ENCODE results near the gene EPS8L3. TPM values are rescaled to one million over a fixed set of nuclear protein-coding genes. Genes with fewer than 3 reads are reported as not detected.
A peak's percentile ranks its signal among the peaks of the same experiment; 100 is the strongest.

EPS8L3 gene
- total and polyA plus RNA-seq, 2 experiments from 2014 or later: not detected

GRCh38 chr1:109794319-109795132, 30.8 kb upstream of the EPS8L3 start:
- WGBS, 2 experiments (ENCODE audit: low coverage in 1 of 2, low lambda C conversion rate in 2 of 2, missing lambda C conversion rate in 2 of 2): 83 to 84% methylated on average over 19 of the region's 19 CpGs
- Histone ChIP-seq H3K4me3 (no peak overlapping the region), H3K36me3 (ENCODE audit: low read depth) (no peaks in the 10 kb centered on the region), H2AFZ (no peak overlapping the region), H3K27ac (peak overlapping the region; percentile 51), H3K9ac (no peak overlapping the region), H3K9me3 (ENCODE audit: low read depth) (no peaks in the 10 kb centered on the region), H3K4me2 (ENCODE audit: unreplicated experiment) (peak overlapping the region; percentile 13), H3K79me2 (ENCODE audit: insufficient read depth) (no peaks in the 10 kb centered on the region), H3K27me3 (replicated peaks; ENCODE audit: insufficient read depth) (no peaks in the 10 kb centered on the region), H4K20me1 (ENCODE audit: insufficient read depth) (no peaks in the 10 kb centered on the region), H3K9me2 (ENCODE audit: insufficient read depth) (no peaks in the 10 kb centered on the region), H3F3A (ENCODE audit: insufficient read depth) (peaks cover 13% of the 10 kb centered on the region; the same call in 1 of the 2 replicates), H3K4me1 (ENCODE audit: insufficient read depth) (peaks cover 40% of the 10 kb centered on the region)
- TF ChIP-seq EZH2phosphoT487 (IDR thresholded peaks at IDR 0.05; ENCODE audit: insufficient read depth, low read depth) (no peak), EZH2 (IDR thresholded peaks at IDR 0.05; ENCODE audit: insufficient read depth, poor library complexity, severe bottlenecking) (no peak)
- in situ Hi-C loops (cut with MboI): no loop called here
- DNase-seq: peak; percentile 58

- peaks cover 13% of the 10 kb centered on the region; the same call in 1 of the 2 replicates for H3F3A ChIP-seq (ENCODE audit: insufficient read depth)
- H4K20me1 ChIP-seq (ENCODE audit: insufficient read depth): no peaks in the 10 kb centered on the region
- no peaks in the 10 kb centered on the region for H3K36me3 ChIP-seq (ENCODE audit: low read depth)
- peak; percentile 96 for DNase-seq
- H3K9ac ChIP-seq: peak overlapping the region; percentile 53
- peaks cover 40% of the 10 kb centered on the region for H3K4me1 ChIP-seq (ENCODE audit: insufficient read depth)
- in situ Hi-C loops (cut with MboI): no loop called here
- H3K79me2 ChIP-seq (ENCODE audit: insufficient read depth): no peaks in the 10 kb centered on the region
- TF ChIP-seq EZH2phosphoT487 (IDR thresholded peaks at IDR 0.05; ENCODE audit: insufficient read depth, low read depth) (no peak), EZH2 (IDR thresholded peaks at IDR 0.05; ENCODE audit: insufficient read depth, poor library complexity, severe bottlenecking) (no peak)
- H3K27me3 ChIP-seq (replicated peaks; ENCODE audit: insufficient read depth): no peaks in the 10 kb centered on the region
- H2AFZ ChIP-seq: no peak overlapping the region
- H3K4me3 ChIP-seq: no peak overlapping the region
- H3K9me3 ChIP-seq (ENCODE audit: low read depth): no peaks in the 10 kb centered on the region
- peak overlapping the region; percentile 13 for H3K4me2 ChIP-seq (ENCODE audit: unreplicated experiment)
- WGBS, 2 experiments (ENCODE audit: low coverage in 1 of 2, low lambda C conversion rate in 2 of 2, missing lambda C conversion rate in 2 of 2): 47% methylated on average over 11 of the region's 11 CpGs
- no peaks in the 10 kb centered on the region for H3K9me2 ChIP-seq (ENCODE audit: insufficient read depth)
- peak overlapping the region; percentile 51 for H3K27ac ChIP-seq
Measured at GRCh38 chr1:109793486-109794318, 30.0 kb upstream of the EPS8L3 start.

GRCh38 chr1:109793089-109793485, 29.4 kb upstream of the EPS8L3 start:
- H3K4me1 ChIP-seq (ENCODE audit: insufficient read depth): peaks cover 40% of the 10 kb centered on the region
- H3K36me3 ChIP-seq (ENCODE audit: low read depth): no peaks in the 10 kb centered on the region
- H3K9me2 ChIP-seq (ENCODE audit: insufficient read depth): no peaks in the 10 kb centered on the region
- no peaks in the 10 kb centered on the region for H4K20me1 ChIP-seq (ENCODE audit: insufficient read depth)
- H3K27me3 ChIP-seq (replicated peaks; ENCODE audit: insufficient read depth): no peaks in the 10 kb centered on the region
- no peak overlapping the region for H2AFZ ChIP-seq
- H3K4me3 ChIP-seq: no peak overlapping the region
- H3K4me2 ChIP-seq (ENCODE audit: unreplicated experiment): peak overlapping the region; percentile 13
- H3K9me3 ChIP-seq (ENCODE audit: low read depth): no peaks in the 10 kb centered on the region
- H3F3A ChIP-seq (ENCODE audit: insufficient read depth): peaks cover 13% of the 10 kb centered on the region; the same call in 1 of the 2 replicates
- TF ChIP-seq EZH2phosphoT487 (IDR thresholded peaks at IDR 0.05; ENCODE audit: insufficient read depth, low read depth): no peak
- no peak for TF ChIP-seq EZH2 (IDR thresholded peaks at IDR 0.05; ENCODE audit: insufficient read depth, poor library complexity, severe bottlenecking)
- in situ Hi-C loops (cut with MboI): no loop called here
- no peaks in the 10 kb centered on the region for H3K79me2 ChIP-seq (ENCODE audit: insufficient read depth)
- WGBS, 2 experiments (ENCODE audit: low coverage in 1 of 2, low lambda C conversion rate in 2 of 2, missing lambda C conversion rate in 2 of 2): 69 to 74% methylated on average over 5 of the region's 5 CpGs
- DNase-seq: no peak
- peak overlapping the region; percentile 51 for H3K27ac ChIP-seq
- H3K9ac ChIP-seq: peak overlapping the region; percentile 53

DNA sequence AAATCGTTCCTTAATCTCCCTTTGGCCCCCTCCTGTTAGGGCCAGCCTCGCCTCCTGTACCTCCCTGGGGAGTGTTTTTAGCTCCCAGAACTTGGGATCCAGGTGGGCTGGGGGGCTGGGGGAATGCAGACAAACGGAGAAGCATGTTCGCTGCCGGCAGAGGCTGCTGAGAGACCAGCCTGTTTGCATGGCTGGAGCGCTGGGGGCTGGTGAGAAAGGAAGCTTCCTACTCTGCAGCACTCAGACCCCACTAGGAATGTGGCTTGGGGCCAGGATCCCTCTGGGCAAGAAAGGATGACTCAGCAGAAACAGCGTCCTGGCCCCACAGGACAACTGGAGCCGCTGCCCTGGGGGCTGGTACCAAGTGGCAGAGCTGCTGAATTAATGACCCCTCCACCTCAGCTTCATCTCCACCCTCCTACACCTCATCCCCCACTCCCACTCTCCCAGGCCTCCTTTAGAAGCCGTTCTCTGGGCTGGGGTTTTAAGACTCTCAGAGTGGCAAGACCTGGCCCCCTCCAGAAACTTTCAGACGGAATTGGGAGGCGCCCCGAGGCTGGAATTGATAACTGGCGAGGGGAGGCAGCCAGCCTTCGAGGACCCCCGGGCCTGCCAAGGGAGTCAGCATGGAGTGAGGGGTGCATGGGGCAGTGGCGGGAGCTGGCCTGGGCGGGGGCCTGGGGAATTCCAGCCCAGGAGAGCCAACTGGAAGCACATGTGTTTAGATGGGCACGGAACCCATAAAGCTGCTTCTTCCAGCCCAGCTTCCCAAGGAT, 28.5 kb upstream of the EPS8L3 start:
- TF ChIP-seq EZH2 (IDR thresholded peaks at IDR 0.05; ENCODE audit: insufficient read depth, poor library complexity, severe bottlenecking) (no peak), EZH2phosphoT487 (IDR thresholded peaks at IDR 0.05; ENCODE audit: insufficient read depth, low read depth) (no peak)
- H3K9me2 ChIP-seq (ENCODE audit: insufficient read depth): no peaks in the 10 kb centered on the region
- H3K4me1 ChIP-seq (ENCODE audit: insufficient read depth): peaks cover 39% of the 10 kb centered on the region
- 22 to 24% methylated on average over 16 to 18 of the region's 18 CpGs for WGBS, 2 experiments (ENCODE audit: low coverage in 1 of 2, low lambda C conversion rate in 2 of 2, missing lambda C conversion rate in 2 of 2)
- H3K36me3 ChIP-seq (ENCODE audit: low read depth): no peaks in the 10 kb centered on the region
- in situ Hi-C loops (cut with MboI): no loop called here
- H3K27me3 ChIP-seq (replicated peaks; ENCODE audit: insufficient read depth): no peaks in the 10 kb centered on the region
- H3K27ac ChIP-seq: no peak overlapping the region
- peaks cover 12% of the 10 kb centered on the region; the same call in 1 of the 2 replicates for H3F3A ChIP-seq (ENCODE audit: insufficient read depth)
- peak overlapping the region; percentile 68 for H3K4me2 ChIP-seq (ENCODE audit: unreplicated experiment)
- H3K4me3 ChIP-seq: no peak overlapping the region
- H3K9me3 ChIP-seq (ENCODE audit: low read depth): no peaks in the 10 kb centered on the region
- H4K20me1 ChIP-seq (ENCODE audit: insufficient read depth): no peaks in the 10 kb centered on the region
- DNase-seq: peak; percentile 93
- peak overlapping the region; percentile 56 for H3K9ac ChIP-seq
- no peaks in the 10 kb centered on the region for H3K79me2 ChIP-seq (ENCODE audit: insufficient read depth)
- peak overlapping the region; percentile 38 for H2AFZ ChIP-seq

All from GM23248 (cell line).